ENCODE data around the gene REM1. TPM values are rescaled to one million over a fixed set of nuclear protein-coding genes. Genes with fewer than 3 reads are reported as not detected.
"Not testable (repeated sequence)": the region's sequence is repeated elsewhere in the genome, so short reads cannot be mapped to it uniquely, and the experiment has no call there.

Gene REM1
- polyA plus RNA-seq (ENCODE audit: insufficient read length), result 6.6 TPM

GRCh38 chr20:31474758-31475427, at the start of gene REM1, which contains the start of gene DEFB124:
Gene REM1 (plus strand): TSS chr20:31475288. CDS start chr20:31476446, 1,158 bp downstream.
Gene DEFB124 (minus strand): TSS chr20:31475127. CDS start chr20:31473013, 2,114 bp downstream.
- DNase-seq, result peak; percentile 75

DNA sequence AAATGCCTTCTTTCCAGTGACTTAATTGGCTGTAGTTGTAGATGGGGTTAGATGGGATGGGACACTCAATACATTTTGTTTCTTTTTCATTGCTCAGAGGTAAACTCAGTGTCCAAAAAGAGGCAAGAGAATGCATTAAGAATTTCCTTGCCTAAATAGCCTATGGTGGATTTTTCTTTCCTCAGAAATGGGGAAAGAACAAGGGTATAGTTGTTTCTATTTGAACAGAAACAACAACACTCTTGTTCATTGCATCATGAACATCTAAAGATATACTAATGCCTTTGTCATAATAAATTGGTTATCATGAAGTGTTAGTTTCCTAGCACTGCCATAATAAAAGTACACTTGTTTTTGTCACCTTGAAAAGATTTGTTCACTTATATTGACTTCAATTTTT, 49.3 kb upstream of the REM1 start:
- DNase-seq, result no peak

GRCh38 chr20:31426891-31427551, 48.1 kb upstream of the REM1 start:
- not testable (repeated sequence) for DNase-seq

DNA sequence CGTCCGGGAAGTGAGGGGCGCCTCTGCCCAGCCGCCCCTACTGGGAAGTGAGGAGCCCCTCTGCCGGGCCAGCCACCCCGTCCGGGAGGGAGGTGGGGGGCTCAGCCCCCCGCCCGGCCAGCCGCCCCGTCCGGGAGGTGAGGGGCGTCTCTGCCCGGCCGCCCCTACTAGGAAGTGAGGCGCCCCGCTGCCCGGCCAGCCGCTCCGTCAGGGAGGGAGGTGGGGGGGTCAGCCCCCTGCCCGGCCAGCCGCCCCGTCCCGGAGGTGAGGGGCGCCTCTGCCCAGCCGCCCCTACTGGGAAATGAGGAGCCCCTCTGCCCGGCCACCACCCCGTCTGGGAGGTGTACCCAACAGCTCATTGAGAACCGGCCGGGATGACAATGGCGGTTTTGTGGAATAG, 47.5 kb upstream of the REM1 start:
- not testable (repeated sequence) for DNase-seq

GRCh38 chr20:31430568-31431115, 44.4 kb upstream of the REM1 start:
- no peak for DNase-seq

DNA sequence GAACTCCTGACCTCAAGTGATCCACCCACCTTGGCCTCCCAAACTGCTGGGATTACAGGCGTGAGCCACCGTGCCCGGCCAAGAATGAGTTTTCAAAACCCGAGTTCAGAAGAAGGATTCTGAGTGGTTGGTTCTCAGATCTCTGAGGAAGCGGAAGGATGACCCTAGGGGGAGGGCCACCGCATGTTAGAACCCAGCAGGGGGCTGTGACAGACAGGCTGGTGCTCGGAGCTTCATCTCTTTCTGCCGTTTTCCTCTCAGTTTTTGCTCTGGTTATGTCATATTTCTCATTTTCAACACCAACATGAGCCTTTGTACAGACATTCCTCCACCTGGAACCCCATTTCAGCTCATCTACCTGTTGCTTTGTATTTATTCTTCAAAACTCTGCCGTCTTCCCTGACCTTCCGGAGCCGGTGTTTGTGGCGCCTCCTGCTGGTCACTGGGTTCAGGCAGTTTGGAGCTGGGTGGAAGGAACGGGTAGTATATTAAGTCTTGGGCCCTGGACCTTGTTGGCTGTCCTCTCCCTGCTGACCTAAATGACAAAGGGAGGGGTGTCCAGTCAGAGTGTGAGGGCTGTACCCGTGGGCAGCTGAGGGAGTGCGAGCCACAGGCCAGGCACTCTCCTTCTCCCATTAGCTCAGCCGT, 35.0 kb upstream of the REM1 start, which contains the start of gene DEFB123:
DEFB123 (plus strand) TSS at position 621 of the 648 bp plus-strand sequence. CDS start 67 bp downstream, outside the sequence.
- DNase-seq, result no peak

- no peak for DNase-seq
These were observed 28.8 kb upstream of the REM1 start for GRCh38 chr20:31446084-31446819.

DNA sequence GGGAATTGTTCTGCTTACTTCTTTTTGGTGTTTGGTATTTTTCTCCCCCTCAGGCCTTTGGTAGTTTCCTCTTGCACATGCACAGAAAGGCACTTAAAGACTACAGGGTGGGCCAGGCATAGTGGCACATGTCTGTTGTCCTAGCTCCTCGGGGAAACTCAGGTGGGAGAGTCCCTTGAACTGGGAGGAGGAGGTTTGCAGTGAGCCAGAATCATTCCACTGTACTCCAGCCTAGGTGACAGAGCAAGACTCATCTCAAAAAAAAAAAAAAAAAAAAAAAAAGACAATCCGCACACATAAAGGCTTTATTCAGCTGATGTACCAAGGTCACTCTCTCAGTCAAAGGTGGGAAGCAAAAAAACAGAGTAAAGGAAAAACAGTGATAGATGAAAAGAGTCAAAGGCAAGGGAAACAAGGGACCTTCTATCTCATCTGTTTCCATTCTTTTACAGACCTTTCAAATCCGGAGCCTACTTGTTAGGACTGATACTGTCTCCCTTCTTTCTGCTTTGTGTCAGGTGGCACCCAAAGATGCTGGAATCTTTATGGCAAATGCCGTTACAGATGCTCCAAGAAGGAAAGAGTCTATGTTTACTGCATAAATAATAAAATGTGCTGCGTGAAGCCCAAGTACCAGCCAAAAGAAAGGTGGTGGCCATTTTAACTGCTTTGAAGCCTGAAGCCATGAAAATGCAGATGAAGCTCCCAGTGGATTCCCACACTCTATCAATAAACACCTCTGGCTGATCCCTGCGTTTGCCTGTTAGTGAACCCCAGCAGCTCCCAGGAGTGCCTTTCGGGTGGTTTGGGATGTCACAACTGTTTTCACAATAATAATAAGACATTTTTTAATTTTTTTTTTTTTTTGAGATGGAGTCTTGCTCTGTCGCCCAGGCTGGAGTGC, 25.3 kb upstream of the REM1 start:
- no peak for DNase-seq

DNA sequence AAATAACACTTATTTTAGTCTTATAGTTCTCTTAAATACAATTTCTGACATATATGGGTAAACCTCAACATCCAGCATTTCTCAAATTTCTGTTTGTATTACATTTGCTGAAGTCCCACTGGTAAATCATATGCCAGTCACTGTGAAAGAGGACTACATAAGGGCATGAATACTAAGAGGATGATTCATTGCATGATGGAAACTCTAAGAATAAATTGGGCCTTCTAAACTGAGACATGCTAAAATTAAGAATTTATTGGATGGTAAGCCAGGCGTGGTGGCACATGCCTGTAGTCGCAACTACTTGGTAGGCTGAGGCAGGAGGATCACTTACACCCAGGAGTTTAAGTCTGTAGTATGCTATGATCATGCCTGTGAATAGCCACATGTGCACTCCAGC, 22.5 kb upstream of the REM1 start:
- DNase-seq, result no peak

DNA sequence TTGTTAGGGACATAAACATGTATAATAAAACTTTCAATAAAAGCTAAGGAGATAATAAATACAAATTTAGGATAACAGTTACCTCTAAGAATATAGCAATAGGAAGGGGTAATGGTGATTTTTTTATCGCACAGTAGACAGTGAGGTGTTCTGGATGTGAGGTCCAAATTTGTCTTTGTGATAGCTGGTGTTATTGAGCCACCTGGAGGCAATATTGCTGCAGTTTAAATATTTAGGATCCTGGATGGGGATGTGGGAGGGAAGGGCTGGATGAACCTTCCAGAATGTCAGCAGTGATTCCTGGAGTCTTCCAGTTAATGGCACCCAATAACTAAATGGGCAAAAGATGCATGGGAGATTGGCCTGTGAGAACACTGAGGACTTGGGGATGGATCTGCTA, 20.7 kb upstream of the REM1 start:
- DNase-seq, result no peak

DNA sequence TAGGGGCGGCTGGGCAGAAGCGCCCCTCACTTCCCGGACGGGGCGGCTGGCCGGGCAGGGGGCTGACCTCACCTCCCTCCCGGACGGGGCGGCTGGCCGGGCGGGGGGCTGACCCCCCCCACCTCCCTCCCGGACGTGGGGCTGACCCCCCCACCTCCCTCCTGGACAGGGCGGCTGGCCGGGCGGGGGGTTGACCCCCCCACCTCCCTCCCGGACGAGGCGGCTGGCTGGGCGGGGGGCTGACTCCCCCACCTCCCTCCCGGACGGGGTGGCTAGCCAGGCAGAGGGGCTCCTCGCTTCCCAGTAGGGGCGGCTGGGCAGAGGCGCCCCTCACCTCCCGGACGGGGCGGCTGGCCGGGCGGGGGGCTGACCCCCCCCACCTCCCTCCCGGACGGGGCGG, 4.1 kb upstream of the REM1 start:
- not testable (repeated sequence) for DNase-seq

GRCh38 chr20:31472395-31473330, 2.4 kb upstream of the REM1 start:
- DNase-seq, result peak; percentile 63

DNA sequence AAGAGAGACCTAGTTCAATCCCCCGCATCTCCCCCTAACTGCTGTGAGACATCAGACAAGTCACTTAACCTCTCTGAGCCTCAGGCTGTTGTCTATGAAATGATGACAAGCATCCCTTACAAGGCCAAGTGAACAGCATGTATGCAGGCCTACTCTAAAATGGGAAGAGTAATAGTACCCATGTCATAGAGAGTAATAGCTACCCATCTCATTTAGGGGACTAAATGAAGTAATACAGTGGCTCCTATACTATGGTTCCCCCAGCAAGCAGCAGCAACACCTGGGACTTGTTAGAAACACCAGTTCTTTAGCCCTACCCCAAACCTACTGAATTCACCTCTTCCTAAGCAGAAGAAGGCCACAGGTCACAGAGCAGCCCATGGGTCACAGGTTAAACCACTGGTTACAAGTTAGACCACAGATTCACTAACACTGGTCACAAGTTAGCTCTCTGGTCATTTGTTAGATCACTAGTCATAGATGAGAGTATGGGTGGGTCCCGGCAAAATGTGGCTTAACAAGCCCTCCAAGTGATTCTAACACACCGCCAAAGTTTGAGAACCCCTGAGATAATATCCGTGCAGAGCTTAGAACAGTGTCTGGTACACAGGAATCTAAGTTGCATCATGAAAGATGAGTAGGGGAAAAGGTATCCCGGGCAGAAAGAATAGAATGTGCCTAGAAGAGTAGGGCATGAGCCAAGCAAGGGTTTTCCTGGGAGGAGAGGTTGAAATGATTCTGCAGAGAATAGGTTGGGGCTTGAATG, 1.6 kb upstream of the REM1 start:
- no peak for DNase-seq

- no peak for DNase-seq
These were observed 1.0 kb upstream of the REM1 start for GRCh38 chr20:31474097-31474436.

GRCh38 chr20:31475472-31476293, 595 bp downstream of the REM1 start:
- DNase-seq, result no peak

GRCh38 chr20:31476294-31476585, 1.2 kb downstream of the REM1 start:
- no peak for DNase-seq

GRCh38 chr20:31476643-31477215, 1.6 kb downstream of the REM1 start:
- no peak for DNase-seq

GRCh38 chr20:31484001-31484400, 8.9 kb downstream of the REM1 start:
- DNase-seq, result peak; percentile 57
